Measurements from ENCODE around the gene ESYT2. TPM values are rescaled to one million over a fixed set of nuclear protein-coding genes. Genes with fewer than 3 reads are reported as not detected.

Gene ESYT2
- polyA plus RNA-seq, 3 donors = 14.0 to 24.1 (median 22.0) TPM

DNA sequence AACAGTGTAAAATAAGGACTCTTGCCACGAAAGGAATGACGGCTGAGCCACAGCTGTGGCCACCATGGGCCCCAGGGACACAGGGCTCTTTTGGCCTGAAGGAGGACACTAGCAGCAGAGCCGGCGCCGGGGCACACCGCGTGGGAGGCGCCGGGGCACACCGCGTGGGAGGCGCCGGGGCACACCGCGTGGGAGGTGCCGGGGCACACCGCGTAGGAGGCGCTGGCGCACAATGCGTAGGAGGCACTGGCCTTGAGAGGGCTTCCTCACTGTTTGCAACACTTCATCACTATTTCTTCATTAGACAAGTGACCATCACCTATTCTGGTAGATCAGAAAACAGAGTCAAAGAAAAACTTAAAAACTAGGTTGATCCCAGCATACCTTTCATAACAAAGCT, 23.4 kb downstream of the ESYT2 start:
- WGBS (ENCODE audit: insufficient coverage) = 81% methylated on average over 17 of the region's 21 CpGs
- intact Hi-C loops (cut with micrococcal nuclease) = loop anchor here in 1 of 2 donors (10.0 kb wide), 1 partner anchor 49 kb away; the partner anchor contains the start of gene DYNC2I1
- Histone ChIP-seq H2AFZ (ENCODE audit: insufficient read depth, low read depth, low read length, poor library complexity, severe bottlenecking) (no peak overlapping the region), H3K9ac (ENCODE audit: insufficient read depth, low read length, poor library complexity, severe bottlenecking) (no peak overlapping the region), H3K36me3 (replicated peaks in 1 of 2; ENCODE audit: control insufficient read depth in 1 of 2, insufficient read depth in 2 of 2, low read length in 2 of 2) (peaks cover 4 to 40% of the 10 kb centered on the region in 2 donors), H3K79me2 (ENCODE audit: insufficient read depth, low read length) (peaks cover 96% of the 10 kb centered on the region), H3K4me1 (ENCODE audit: control insufficient read depth in 1 of 2, insufficient read depth in 2 of 2, low read length in 2 of 2) (peaks cover 22 to 33% of the 10 kb centered on the region in 2 donors), H3K9me3 (replicated peaks in 1 of 2; ENCODE audit: control insufficient read depth in 1 of 2, insufficient read depth in 1 of 2, low read length in 2 of 2) (peaks cover 5 to 7% of the 10 kb centered on the region in 2 donors), H3K4me3 (replicated peaks in 1 of 3; ENCODE audit: low read depth in 2 of 3, low read length in 3 of 3) (no peak overlapping the region), H3K27me3 (ENCODE audit: control insufficient read depth in 2 of 2, insufficient read depth in 2 of 2, low read length in 2 of 2) (no peaks in the 10 kb centered on the region), H3K27ac (ENCODE audit: low read depth in 1 of 2, low read length in 2 of 2) (no peak overlapping the region), H3K4me2 (replicated peaks; ENCODE audit: extremely low read depth, low read length, poor library complexity, severe bottlenecking) (no peak overlapping the region), H4K20me1 (ENCODE audit: insufficient read depth, low read length) (peaks cover 31% of the 10 kb centered on the region)
- H3K4me1 Mint-ChIP-seq = peaks cover 25% of the 10 kb centered on the region
- H3K9me3 Mint-ChIP-seq = peaks cover 4 to 10% (median 6%) of the 10 kb centered on the region in 7 donors
- TF ChIP-seq, protein P1, sequence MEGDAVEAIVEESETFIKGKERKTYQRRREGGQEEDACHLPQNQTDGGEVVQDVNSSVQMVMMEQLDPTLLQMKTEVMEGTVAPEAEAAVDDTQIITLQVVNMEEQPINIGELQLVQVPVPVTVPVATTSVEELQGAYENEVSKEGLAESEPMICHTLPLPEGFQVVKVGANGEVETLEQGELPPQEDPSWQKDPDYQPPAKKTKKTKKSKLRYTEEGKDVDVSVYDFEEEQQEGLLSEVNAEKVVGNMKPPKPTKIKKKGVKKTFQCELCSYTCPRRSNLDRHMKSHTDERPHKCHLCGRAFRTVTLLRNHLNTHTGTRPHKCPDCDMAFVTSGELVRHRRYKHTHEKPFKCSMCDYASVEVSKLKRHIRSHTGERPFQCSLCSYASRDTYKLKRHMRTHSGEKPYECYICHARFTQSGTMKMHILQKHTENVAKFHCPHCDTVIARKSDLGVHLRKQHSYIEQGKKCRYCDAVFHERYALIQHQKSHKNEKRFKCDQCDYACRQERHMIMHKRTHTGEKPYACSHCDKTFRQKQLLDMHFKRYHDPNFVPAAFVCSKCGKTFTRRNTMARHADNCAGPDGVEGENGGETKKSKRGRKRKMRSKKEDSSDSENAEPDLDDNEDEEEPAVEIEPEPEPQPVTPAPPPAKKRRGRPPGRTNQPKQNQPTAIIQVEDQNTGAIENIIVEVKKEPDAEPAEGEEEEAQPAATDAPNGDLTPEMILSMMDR (IDR thresholded peaks at IDR 0.05) = no peak
- no peaks in the 10 kb centered on the region for H3K27me3 Mint-ChIP-seq (ENCODE audit: low read depth in 3 of 3)
- peaks cover 39 to 48% of the 10 kb centered on the region in 2 donors for H3K36me3 Mint-ChIP-seq
- no peak overlapping the region for H3K4me3 Mint-ChIP-seq
- DNase-seq = no peak
- peak overlapping the region in 1 of 7 donors; percentile 68 for H3K27ac Mint-ChIP-seq

DNA sequence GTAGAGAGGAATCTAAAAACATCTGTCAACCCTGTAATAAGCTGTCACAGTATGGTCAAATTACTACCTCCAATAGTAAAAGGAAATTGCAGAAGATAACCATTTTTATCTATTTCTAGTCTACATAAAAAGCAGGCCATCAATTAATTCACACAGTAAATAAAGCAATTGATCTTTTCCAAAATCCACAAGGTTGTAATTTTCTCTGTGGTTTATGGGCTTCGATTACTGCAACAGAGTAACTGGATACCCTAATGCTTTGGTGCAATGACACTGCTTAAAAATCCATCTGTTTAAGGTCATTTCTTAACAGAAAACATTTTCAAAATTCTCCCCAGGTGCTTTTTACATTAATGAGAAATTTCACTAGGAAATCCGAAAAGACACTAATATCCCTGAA, 23.9 kb downstream of the ESYT2 start:
- no peak for DNase-seq
- no peak overlapping the region for H3K4me2 ChIP-seq (replicated peaks; ENCODE audit: extremely low read depth, low read length, poor library complexity, severe bottlenecking)
- peaks cover 4 to 10% (median 6%) of the 10 kb centered on the region in 7 donors for H3K9me3 Mint-ChIP-seq
- no peak overlapping the region for H3K27ac Mint-ChIP-seq
- H3K4me1 Mint-ChIP-seq = peaks cover 20% of the 10 kb centered on the region
- intact Hi-C loops (cut with micrococcal nuclease) = loop anchor here in 1 of 2 donors (10.0 kb wide), 1 partner anchor 49 kb away; the partner anchor contains the start of gene DYNC2I1
- H2AFZ ChIP-seq (ENCODE audit: insufficient read depth, low read depth, low read length, poor library complexity, severe bottlenecking) = no peak overlapping the region
- TF ChIP-seq, protein P1 (IDR thresholded peaks at IDR 0.05) = no peak
- H3K27ac ChIP-seq (ENCODE audit: low read depth in 1 of 2, low read length in 2 of 2) = peak overlapping the region in 1 of 2 donors; percentile 28
- peaks cover 96% of the 10 kb centered on the region for H3K79me2 ChIP-seq (ENCODE audit: insufficient read depth, low read length)
- no peaks in the 10 kb centered on the region for H3K27me3 Mint-ChIP-seq (ENCODE audit: low read depth in 3 of 3)
- H3K9me3 ChIP-seq (replicated peaks in 1 of 2; ENCODE audit: control insufficient read depth in 1 of 2, insufficient read depth in 1 of 2, low read length in 2 of 2) = peaks cover 5 to 7% of the 10 kb centered on the region in 2 donors
- H4K20me1 ChIP-seq (ENCODE audit: insufficient read depth, low read length) = peaks cover 34% of the 10 kb centered on the region
- no peak overlapping the region for H3K4me3 ChIP-seq (replicated peaks in 1 of 3; ENCODE audit: low read depth in 2 of 3, low read length in 3 of 3)
- H3K4me3 Mint-ChIP-seq = no peak overlapping the region
- peaks cover 17 to 28% of the 10 kb centered on the region in 2 donors for H3K4me1 ChIP-seq (ENCODE audit: control insufficient read depth in 1 of 2, insufficient read depth in 2 of 2, low read length in 2 of 2)
- no CpG with 5 or more reads among the region's 2 CpGs for WGBS (ENCODE audit: insufficient coverage)
- peaks cover 39 to 48% of the 10 kb centered on the region in 2 donors for H3K36me3 Mint-ChIP-seq
- no peak overlapping the region for H3K9ac ChIP-seq (ENCODE audit: insufficient read depth, low read length, poor library complexity, severe bottlenecking)
- H3K36me3 ChIP-seq (replicated peaks in 1 of 2; ENCODE audit: control insufficient read depth in 1 of 2, insufficient read depth in 2 of 2, low read length in 2 of 2) = peaks cover 4 to 40% of the 10 kb centered on the region in 2 donors
- H3K27me3 ChIP-seq (ENCODE audit: control insufficient read depth in 2 of 2, insufficient read depth in 2 of 2, low read length in 2 of 2) = no peaks in the 10 kb centered on the region

Measured in CD14-positive monocyte (primary cell).